Measurements from ENCODE around the gene WDFY4.

WDFY4 gene

DNA sequence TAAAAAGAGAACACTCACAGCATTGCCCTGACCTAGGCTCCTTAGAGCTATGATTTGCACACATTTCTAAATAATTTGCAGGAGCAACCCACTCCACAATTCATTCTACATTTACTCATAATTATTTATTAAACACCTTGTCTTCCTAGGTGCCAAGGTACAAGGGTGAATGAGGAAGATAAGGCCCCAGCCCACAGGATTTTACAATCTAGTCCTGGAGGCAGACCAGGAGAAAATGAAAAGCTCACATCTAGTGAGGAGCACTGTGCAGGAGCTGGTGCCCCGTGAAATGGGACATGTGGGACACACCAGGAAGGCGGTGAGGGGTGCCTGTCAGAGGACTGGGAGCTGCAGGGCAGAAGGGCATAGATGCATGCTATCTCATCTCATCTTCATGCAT lies 314.7 kb downstream of the WDFY4 start:
- DNase-seq: no peak

DNA sequence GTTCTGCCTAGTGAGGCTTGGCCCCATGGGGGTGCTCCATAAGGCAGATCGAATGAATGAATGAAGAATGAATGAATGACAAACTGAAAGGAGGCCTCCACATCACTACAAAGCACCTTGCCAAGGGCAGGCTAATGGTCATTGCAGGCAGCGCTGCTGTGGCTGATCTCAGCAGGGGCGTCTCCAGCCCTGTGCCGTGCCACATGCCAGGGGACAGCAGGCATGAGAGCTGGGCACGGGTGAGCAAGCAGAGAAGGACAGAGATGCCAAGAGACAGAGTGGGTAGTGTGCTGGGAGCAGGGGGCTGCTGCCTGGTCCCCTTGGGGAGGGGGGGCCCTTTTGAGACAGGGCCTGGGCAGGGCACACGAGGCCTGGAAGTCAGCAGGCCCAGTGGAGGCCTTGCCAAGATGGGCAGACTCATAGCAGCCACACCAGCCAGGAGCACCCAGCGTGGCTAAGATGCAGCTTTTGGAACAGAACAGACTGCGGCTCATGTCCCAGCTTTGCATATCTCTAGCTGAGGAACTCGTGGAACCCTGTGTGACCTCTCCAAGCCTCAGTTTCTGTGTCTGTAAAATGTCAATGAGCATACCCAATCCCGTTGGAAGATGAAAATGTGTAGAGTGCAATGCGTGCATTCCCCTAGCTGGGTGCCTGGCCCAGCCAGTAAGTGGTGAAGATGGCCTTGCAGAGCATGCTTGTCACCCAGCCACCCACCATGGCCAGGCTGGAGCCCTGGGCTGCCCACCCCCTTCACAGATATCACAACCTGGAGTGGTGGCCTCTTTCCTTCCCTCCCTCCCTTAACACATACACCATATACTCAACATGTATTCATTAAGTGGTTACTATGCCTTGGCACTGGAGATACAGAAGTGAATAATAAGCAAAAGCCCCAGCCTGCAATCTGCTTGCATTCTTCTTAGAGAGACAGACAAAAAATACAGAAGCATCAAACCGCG lies 316.0 kb downstream of the WDFY4 start:
- DNase-seq: peak in 1 of 14 donors; percentile 20

DNA sequence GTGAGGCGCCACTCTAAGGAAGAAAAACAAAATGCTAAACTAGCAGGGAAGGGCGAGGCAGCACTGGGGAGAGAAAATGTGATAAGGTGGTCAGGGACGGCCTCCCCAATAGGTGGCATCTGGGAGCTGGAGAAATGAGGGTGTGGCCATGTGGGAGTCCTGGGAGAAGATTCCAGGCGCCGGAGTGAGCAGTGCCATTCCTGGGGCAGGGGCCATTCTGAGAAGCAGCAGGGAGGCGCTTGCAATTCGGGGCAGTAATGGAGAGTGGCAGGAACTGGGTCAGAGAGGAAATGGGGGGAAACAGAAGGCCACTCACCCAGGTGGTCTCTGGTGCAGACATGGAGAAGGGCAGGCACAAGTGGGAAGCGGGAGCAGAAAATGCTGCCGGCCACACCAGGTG lies 316.7 kb downstream of the WDFY4 start:
- no peak for DNase-seq

DNA sequence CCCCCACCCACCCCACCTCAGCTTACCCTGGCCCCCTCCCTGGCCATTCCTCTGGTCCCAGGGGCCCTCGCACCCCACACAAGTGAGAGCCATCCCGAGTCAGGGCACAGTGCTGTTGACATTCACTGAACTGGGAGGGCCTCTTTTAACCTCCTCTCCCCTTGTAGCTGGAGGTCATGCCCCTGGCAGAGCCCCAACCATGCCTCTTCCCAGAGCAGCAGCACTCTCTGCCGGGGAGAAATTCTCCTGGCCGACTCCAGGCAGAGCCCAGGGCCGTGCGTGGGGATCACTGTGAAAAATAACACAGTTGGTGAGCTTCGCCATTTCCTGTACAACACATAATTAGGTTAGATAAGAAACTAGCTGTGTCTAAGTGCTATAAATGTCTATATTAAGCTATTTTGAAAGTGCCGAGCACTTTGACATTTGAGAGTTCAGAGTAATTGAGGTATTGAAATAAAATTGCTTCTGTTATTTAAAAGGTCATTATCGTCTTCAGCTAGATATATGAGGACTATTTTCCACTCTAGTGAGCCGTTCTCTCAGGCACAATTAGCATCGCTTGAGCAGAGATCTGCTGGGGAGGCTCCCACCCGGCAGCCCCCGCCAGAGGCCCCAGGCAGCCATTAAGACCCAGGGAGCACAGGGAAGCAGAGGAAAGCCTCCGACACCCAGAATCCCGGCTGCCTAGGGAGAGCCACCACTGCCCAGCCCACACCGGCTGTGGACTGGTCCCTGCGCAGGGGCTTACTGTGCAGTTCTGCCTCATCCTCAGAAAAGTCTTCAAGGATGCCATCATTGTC lies 317.4 kb downstream of the WDFY4 start:
- DNase-seq: no peak

DNA sequence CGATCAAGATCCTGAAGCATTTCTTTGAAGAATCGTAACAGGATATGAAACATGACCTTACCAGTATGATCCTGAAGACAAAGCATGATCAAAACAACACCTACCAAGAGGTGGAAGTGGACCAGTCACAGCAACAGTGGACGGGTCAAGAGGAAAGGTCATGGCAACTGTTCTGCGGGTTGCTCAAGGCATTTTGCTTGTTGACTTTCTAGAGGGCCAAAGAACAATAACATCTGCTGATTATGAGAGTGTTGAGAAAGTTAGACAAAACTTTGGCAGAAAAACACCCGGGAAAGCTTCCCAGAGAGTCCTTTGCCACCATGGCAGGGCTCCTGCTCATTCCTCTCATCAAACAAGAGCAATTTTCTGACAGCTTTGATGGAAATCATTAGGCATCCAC lies 320.6 kb downstream of the WDFY4 start:
- no peak for DNase-seq

DNA sequence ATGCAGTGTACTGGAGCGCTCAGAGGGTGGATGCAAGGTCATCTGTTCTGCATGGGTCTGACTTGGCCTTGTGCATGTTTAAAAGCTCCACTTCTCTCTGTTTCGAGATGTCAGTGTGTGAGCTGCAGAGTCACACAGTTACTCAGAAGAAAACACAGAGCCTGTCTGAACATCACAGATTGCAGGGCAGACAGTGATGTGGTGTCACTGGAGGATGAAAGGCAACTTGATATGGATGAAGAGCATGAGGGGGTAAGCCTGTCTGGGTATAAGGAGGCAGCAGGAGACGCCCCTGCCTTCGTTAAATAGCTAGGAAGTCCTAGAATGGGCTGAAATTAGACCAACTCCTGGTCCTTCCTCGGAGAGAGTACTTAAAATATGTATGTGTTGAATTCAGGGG lies 322.5 kb downstream of the WDFY4 start:
- DNase-seq: no peak

DNA sequence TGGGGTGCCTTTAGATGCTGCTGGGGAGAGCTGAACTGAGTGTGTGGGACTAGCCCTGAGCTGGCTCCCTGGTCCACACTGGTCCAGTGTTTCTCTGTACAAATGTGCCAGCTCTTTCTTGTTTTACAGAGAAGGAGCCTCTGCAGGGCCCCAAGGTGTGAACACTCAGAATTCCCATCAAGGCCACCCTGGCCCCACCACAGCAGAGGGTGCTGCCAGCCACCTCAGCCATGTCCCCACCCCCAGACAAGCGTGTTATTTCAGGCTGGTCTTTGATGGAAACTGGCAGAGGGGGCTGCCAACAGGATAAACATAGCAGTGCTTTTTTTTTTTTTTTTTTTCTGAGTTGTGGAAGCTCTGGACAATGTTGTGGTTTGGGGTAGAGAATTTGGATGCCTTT lies 323.4 kb downstream of the WDFY4 start:
- DNase-seq: no peak

DNA sequence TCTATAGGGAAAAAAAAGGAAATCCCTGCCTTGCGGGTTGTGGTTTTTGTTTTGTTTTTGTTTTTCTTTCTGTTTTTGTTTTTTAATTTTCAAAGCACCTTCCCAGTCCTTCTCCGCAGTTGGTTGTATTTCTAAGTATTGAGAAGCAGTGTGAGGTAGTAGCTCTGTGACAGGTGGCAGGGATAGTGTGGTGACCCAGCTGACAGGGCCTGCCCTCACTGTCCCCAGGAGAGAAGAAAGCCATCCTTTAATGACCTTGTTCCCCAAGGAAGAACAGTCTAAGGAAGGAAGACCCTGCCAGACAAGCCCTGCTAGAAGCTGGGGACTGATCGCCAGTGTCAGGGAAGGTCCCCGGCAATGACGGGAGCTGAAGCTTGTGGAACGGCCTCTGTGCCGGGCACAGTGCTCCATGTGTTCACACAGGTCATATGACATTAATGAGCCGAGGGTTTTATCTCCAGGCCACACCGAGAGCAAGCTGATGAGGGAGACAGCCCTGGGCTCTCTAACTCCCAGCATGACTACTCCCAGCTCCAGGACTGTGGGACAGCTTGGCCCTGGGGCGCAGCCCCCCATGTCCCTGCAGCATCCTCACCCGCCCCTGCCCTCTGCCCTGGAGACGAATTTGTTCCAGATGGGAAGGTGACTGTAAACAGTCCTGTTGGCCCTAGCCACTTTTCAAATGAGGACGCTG lies 324.0 kb downstream of the WDFY4 start:
- DNase-seq: no peak

DNA sequence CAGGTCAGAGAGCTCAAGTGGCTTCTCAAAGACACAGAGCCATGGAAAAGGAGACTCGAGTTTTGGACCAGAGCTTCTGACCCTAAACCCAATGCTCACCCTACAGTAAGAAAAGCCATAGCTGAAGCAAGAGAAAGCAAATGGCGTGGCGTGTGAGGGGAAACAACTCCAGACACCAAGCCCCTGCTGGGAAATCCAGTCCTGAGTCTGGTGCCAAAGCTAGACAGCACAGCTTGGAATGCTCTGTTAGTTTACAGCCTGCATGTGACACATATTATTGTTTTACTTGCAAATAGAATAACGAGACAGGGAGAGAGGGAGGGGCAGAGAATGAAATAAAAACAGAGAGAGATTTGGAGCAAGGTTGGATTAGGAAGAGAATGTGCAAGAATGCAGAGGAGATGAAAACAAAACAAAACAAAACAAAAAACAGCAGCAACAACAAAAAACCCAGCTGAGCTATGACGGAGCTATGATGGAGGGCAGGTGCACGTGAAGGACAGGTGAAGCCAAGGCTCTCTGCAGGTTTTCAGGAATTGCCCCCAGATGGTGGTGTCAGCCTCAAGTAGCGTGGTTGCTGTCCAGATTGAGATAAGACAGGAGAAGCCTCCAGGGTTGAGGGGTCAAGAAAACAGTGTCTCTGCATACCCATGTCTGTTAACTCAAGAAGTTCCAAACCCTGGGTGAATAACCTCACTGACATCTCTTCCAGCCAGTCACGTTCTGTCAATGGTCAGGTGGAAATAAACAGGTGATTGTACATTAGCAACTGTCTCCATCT lies 324.7 kb downstream of the WDFY4 start:
- no peak for DNase-seq

DNA sequence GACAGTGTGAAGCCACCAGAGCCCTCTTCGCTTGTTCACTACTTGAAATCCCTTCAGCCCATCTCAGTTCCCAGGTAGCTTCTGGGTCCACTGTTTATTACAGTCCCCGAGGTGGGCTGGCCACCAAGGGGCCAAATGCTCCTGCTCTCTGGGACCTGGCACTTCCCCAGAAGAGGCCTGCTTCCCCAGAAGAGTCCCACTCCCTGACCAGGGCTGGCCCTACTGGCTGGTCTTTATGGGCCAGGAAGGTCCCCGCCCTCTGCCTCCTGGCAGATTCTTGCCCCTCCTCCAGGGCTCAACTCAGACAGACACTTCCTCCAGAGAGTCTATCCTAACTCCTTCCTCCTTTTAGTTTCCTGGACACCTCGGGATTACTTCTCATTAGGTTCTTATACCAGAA lies 325.6 kb downstream of the WDFY4 start:
- DNase-seq: no peak

DNA sequence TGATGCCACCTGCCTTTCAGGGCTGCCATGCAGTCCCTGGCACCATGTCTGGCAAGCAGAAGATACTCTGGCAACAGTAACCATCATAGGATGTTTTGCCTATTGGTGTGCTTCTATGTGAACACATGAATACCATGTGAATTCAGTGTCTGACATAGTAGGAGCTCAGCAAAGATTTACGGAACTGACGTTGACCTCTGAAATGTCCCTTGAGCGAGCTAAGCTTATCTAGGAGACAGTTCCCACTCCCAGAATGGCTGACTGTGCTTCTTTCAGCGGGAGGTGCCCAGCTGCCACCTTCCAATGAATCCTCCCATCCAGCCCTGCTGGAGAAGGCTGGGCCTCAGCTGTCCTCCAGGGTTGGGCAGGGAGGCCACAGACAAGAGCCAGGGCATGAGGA lies 326.2 kb downstream of the WDFY4 start:
- no peak for DNase-seq

DNA sequence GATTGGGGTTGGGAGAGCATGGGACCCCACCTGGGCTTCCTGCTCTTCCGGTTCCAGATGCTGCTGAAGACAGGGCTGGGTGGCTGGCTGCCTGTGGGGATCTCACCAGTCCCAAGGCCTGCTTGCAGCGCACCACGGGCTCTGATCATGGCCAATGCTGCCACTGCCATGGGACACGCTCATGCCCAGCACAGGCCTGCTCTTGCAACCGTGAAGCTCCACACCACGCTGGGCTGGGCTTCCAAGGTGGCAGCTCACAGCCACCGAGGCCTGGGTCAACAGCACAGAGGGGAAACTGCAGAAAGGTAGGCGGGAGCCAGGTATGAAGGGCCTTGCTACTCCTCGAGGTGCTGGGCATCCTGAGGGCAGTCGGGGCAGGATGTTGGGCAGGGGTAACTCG lies 327.1 kb downstream of the WDFY4 start:
- DNase-seq: no peak

DNA sequence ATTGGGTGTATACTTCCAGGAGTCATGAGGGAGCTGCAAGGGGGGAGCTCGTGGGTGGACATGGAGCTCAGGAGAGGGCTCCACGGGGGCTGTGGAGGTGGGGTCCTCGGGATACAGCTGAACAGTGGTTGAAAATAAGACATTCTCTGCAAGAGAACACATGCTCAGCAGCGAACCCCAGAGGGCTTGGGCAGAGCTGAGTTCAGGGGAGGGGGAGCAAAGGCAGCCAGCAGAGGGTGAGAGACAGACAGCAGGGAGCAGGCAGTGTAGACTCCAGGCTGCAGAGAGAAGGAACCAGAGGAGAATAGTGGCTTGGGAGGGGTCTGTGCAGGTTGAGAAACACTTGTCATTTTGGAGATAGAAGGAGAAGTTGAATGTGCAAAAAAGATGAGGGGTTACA lies 327.9 kb downstream of the WDFY4 start:
- DNase-seq: no peak

DNA sequence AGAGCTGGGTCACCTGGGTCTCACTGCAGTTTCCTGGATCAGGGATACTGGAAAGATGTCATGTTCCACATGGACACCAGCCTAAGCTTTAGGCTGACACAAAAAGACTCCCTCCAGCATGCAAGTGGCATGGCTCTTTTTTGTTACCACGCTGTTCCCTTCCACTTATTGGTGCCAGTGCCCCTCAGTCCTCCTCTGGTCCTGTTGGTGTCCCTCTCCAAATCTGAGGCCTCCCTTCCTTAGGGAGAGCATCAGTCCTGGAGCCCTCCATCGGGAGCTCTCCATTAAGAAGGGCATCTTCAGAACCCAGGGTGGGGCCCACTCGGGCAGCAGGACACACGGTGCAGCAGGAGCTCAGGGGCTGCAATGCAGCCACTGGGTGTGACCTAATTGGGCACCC lies 331.0 kb downstream of the WDFY4 start:
- DNase-seq: no peak

DNA sequence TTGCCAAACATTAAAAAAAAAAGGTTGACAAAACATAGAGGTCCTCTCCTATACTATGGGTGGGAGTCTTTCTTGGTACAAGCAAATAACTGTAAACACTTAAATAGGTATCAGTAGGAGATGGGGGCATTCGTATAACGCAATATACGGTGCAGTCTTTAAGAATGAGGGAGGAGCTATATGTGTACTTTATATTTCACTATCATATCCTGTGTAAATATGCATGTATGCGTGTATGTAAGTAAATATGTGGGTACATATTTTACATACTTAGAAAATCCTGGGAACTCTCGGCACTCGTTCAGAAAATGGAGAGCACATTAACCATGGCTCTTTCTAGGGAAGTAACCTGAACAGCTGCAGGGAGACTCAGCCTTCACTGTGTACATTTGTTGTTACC lies 337.0 kb downstream of the WDFY4 start:
- no peak for DNase-seq

DNA sequence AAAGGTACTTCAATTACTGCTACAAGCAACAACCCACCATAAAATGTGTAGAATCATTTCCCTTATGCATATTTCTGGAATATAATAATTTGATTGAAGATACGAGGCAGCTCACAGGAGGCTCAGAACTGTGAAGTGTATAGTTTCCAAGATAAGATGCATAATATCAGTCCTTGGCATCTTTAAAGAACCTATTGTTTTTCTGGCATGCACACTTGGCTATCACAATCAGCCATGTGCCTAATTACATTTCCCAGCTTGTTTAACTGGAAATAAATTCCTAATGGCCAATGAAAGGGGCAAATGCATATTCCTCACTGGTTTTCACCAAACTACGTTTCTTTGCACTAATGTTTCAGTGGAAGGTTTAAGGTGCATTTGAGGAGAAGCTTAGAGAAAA lies 338.4 kb downstream of the WDFY4 start:
- peak in 1 of 14 donors; percentile 6 for DNase-seq

DNA sequence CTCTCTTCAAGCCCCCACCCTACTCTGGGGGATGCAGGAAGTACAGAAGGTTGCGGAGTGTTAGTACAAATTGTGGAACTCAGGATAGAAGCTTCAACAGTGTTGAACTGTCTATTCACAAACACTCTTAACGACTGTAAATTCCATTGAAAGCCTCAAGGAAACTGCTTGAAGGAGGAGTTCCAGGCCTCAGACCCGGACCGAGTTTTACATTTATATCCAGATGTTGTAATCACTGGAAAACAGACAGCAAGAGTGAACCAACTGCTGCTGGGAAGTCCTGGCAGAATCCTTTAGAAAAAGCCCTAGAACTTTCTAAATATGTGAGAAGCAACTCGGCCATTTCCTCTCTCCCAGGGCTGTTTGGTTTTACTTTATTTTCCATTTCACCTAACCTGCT lies 339.1 kb downstream of the WDFY4 start:
- no peak for DNase-seq

DNA sequence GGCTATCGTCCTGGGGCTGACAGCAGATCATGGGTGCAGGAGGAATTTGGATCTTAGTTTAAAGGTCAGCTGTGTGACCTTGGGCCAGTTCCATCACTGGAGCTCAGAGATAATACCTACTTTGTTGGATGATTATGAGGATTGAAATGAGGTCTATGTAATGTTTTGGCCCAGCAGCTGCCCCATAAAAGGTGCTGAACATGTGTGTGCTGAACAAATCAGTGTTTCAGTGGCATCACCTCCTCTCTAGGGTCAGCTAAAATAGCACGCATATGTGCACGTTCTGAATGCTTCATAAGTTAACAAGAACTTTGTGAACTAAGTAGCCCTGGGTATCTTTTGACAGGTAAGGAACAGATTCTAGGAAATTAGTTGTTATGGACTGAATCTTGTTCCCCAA lies 339.8 kb downstream of the WDFY4 start:
- no peak for DNase-seq

DNA sequence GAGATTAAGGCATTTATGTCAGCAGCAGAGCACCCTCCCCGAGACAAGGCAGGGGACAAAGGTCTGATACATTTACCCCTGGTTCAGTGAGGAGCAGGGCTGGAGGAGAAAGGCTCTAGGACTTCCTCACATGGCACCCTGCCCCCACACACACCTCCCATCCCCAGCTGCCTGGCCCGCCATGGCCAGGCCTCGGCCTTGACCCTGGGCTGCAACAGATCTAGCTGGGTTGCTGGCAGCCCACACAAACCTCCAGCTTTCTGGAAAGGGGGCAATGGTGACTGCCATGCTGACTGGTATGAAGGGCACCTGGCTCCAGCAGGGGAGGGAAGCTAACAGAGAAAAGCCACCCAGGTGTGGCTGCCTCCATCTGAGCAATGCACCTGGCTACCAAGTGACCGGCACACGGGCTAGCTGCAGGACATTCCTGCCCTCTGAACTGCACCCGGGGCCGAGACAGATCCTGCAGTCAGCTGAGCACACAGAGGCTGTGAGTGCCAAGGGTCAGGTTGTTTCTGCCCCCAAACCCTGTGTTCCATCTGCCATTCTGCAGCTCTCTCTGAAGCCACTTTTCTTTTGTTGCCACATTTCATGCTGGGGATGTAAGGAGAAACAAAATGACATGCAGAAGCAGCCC lies 340.8 kb downstream of the WDFY4 start:
- no peak for DNase-seq

DNA sequence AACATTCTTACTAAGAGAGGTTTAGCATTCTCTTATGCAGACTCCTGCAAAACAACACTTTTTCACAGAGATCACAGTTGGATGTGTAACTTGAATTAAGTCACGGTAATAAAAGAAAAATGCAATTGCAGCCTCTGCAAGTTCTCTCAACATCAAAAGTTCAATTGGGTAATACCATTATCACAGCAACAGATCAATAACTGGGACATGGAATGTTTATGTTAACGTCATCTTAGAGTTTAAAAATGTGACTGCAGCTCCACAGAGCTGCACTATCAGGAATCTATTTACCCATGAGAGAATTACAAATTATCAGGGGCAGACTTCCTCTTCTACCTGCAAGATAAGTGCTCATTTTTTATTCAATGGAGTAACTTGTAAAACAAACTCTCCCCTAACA lies 344.0 kb downstream of the WDFY4 start:
- no peak for DNase-seq

DNA sequence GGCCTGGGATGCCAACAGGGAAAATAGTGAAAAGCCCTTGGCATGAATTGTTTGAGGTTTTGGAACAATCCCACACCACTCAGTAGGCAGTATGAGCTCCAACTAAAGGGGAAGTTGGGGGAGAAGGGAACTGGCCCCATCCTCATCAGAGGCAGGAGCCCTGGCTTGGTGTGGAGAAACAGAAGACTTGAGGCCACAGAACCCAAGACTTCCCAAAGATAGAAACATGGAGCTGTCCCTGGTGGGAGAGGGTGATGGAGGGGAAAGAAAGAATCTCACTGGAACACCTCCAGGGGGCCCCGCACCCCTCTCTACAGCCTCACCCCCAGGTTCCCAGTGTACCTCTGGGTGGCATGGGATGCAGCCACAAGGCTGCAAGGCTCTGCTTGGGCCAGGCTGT lies 345.0 kb downstream of the WDFY4 start:
- DNase-seq: no peak
